DOHH2 (cell line): ENCODE measurements around the gene FSD1.

Experiments used
- EZH2phosphoT487 ChIP-seq: fragments of 200-600 bp; sonication (generic); IDR thresholded peaks from 2 replicates; pipeline ENCODE4 v1.6.1; 2017; ENCODE audit warnings: borderline replicate concordance, mild to moderate bottlenecking, antibody characterized with exemption, low read length, moderate library complexity, mixed read lengths
- TF ChIP-seq, protein P1 (sequence below): fragments of 200-600 bp; sonication (generic); IDR thresholded peaks from one replicate; pipeline ENCODE4 v1.5.1; 2014; ENCODE audit warnings: antibody characterized with exemption, mild to moderate bottlenecking, low read depth, low read length; ENCODE audit not compliant: poor library complexity, severe bottlenecking

DNA sequence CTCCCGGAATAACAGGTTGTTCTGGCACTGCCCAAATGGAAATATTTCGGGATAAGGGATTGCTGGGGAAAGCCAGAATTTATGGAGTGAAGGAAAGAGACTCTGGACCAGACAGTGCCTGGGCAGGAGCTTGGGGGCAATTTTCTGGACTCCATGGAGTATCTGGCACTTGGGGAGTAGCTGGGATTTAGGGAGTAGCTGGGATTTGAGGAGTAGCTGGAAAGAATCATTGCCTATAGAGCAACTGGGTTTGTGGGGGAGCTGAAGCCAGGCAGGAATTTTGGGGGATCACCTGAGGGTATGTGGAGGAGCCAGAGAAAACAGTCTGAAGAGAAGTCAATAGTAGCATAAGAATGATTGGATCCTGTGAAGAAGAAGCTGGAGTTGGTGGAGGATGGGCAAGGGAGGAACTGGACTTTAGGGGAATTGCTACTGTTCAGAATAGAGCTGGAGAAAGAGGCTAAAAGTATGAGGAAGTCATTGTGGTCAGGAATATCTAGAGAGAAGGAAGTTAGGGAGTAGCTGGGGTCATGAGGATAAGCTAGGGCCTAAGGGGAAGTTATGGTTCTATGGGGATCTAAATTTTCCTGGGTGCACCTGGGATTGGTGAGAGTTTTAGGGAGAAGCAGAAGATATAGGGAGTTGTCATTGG is 14.8 kb downstream of the FSD1 start:
- TF ChIP-seq, protein P1, sequence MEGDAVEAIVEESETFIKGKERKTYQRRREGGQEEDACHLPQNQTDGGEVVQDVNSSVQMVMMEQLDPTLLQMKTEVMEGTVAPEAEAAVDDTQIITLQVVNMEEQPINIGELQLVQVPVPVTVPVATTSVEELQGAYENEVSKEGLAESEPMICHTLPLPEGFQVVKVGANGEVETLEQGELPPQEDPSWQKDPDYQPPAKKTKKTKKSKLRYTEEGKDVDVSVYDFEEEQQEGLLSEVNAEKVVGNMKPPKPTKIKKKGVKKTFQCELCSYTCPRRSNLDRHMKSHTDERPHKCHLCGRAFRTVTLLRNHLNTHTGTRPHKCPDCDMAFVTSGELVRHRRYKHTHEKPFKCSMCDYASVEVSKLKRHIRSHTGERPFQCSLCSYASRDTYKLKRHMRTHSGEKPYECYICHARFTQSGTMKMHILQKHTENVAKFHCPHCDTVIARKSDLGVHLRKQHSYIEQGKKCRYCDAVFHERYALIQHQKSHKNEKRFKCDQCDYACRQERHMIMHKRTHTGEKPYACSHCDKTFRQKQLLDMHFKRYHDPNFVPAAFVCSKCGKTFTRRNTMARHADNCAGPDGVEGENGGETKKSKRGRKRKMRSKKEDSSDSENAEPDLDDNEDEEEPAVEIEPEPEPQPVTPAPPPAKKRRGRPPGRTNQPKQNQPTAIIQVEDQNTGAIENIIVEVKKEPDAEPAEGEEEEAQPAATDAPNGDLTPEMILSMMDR = no peak
- TF ChIP-seq EZH2phosphoT487 = no peak
